AG09319 (cell line): Measurements from ENCODE around the gene CELSR2.

ENCODE experiments used
- DNase-seq: peaks from one replicate; pipeline ENCODE4 v3.0.0-alpha.2; 2010; ENCODE audit warnings: low read depth; ENCODE audit errors: extremely low read depth
- TF ChIP-seq, protein P1 (sequence below): IDR thresholded peaks from 2 replicates; pipeline ENCODE4 v1.5.1; 2011; ENCODE audit warnings: low read depth, mild to moderate bottlenecking, inconsistent platforms, low read length, moderate library complexity

The CELSR2 gene

DNA sequence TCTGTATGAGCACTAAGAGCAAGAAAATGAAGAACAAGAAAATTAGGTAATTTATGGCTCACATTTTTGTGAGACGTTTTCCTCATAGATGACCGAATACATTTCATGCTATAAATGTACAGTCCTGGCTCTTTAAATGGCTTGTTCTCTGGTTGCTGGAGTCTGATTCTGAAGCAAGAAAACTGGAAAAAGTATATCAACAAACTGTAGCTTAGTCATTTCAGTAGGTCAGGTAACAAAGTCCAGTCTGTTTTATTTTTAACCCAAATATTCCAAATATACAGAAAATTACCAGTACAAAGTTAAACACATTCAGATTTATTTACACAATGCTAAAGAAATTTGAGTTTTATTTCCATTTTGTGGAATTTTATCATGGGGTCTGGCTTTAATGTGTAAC lies 60.0 kb downstream of the CELSR2 start:
- DNase-seq: no peak
- TF ChIP-seq, protein P1, sequence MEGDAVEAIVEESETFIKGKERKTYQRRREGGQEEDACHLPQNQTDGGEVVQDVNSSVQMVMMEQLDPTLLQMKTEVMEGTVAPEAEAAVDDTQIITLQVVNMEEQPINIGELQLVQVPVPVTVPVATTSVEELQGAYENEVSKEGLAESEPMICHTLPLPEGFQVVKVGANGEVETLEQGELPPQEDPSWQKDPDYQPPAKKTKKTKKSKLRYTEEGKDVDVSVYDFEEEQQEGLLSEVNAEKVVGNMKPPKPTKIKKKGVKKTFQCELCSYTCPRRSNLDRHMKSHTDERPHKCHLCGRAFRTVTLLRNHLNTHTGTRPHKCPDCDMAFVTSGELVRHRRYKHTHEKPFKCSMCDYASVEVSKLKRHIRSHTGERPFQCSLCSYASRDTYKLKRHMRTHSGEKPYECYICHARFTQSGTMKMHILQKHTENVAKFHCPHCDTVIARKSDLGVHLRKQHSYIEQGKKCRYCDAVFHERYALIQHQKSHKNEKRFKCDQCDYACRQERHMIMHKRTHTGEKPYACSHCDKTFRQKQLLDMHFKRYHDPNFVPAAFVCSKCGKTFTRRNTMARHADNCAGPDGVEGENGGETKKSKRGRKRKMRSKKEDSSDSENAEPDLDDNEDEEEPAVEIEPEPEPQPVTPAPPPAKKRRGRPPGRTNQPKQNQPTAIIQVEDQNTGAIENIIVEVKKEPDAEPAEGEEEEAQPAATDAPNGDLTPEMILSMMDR: no peak

DNA sequence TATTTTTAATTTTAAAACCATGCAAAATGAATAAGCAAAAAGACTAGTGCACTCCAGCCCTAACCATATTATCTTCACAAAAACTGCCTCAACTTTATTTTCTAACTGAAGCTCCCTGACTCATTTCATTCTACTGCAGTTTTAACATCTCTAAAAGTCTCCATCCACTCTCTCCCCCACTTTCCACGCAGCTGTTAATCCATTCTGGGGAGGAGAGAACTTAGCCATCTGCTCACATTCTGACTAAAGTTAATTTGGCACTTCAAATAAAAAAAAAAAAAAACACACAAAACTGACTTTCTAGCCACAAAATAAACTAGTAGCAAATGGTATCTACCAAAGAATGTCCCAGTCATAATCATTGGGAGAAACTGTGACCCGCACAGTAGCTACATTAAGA lies 62.9 kb downstream of the CELSR2 start:
- no peak for DNase-seq
- TF ChIP-seq, protein P1: no peak

DNA sequence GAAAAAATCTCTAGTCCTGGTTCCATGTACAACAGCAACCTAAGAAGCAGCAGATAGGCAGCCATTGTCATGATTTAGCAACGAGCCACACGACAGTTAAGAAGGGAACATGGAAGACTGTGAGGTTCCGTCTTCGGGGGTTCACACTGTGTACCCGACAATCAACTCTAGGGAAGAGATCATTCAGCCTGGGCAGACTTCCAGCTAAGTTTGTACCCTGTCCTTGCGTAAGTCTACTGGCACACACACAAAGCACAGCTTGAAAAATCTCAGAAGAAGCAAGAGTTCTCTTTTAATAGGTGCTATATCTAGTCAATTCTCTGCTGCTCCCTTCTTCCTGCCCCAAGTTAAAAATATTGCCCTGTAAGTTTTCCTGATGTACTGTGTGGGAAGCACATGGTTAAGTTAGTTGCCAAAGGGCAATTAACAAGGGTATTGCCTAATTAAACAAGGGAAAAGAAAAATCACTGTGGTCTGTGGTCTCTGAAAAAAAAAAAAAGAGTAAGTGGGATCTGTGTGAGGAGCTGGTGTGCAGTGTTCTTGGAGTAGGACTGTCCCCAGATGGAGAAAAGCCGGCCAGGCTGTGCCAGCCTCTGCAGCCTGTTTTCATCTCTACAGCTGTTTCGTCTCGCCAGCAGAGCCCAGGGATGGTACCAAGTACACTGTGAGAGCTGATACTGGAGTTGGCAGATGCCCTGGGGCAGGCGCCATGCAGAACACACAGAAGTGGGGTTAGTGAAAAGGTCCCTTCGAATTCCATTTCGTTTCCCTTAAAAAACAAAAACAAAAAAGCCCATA lies 63.8 kb downstream of the CELSR2 start:
- TF ChIP-seq, protein P1: no peak
- no peak for DNase-seq

DNA sequence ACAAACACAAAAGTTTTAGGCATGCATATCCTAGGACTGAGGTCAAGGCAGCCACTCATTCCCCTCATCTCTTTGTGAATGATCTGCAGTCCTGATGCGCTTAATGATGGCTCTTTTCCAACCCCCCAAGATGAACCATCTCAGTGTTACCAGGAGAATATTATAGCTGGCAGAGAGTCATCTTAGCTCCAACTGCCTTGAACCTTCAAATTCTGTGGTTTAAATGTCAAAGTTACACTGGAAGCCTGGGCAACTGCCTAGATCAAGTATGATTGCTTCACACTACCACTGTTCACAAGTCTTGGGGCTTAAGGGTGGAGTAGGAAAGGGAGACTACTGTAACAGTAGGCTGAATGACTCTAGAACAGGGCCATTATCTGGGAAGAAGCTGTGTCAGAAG lies 65.5 kb downstream of the CELSR2 start:
- no peak for DNase-seq
- TF ChIP-seq, protein P1: no peak

DNA sequence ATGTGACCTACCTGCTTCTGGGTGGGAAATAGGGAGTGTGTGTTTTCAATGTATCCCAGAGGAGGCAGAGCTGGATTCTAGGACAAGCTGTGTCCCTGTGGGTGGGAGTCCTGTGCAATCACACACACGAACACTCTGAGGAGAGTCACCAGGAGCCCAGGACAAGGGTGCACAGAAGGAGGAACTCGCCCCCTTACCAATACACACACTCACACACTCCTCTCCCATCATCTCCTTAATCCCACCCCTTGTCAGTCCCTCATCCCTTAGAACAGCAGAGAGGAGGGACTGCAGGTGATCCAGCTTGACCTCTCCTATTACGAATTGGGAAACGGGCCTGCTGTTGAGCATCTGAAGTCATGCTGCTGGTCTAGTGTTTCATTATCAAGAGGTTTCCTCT lies 65.9 kb downstream of the CELSR2 start:
- DNase-seq: no peak
- TF ChIP-seq, protein P1: no peak

DNA sequence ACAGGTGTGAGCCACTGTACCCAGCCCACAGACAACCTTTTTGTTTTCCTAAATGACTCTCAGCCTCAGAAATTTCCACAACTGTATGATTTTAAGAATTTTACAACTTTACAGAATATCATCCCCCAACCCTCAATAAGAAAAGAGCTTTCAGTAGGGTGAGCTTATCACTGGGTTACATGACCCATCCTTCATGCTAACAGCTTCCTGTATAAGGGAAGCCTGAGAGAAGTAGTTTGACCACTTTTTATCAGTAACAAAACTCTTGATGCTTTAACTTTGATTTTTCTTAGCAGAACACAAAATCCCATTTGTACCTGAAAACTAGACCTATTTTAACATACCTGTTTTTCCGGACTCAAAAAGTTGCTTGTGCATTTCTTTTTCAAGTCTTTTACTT lies 67.2 kb downstream of the CELSR2 start:
- no peak for DNase-seq
- TF ChIP-seq, protein P1: no peak

DNA sequence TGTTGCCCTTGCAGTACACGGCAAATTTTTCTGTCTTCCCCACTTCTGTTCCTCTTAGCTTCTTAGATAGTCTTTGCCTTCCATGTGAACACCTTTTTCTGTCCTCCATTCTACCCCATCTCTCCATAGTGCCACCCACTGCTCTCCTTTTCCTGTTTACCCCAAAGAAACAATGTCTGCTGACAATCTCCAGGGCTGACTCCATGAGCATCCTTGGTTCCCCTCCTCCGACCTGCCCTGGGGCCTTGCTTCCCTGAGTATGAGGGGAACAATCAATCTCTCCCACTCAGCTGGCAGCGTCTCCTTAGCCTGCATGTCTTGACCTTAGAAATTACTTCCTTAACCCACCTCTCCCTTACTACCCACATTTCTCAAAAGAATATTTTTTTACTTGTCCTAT lies 69.8 kb downstream of the CELSR2 start:
- DNase-seq: no peak
- TF ChIP-seq, protein P1: no peak
